Inferior parietal cortex (tissue), 1 donor: ENCODE results near the gene PLEKHM1.
"Not testable (repeated sequence)": the region's sequence is repeated elsewhere in the genome, so short reads cannot be mapped to it uniquely, and the experiment has no call there.

Experiments used
- DNase-seq: peaks from one replicate; pipeline ENCODE4 v3.0.0-alpha.2; 2016; ENCODE audit errors: extremely low spot score

Gene PLEKHM1

DNA sequence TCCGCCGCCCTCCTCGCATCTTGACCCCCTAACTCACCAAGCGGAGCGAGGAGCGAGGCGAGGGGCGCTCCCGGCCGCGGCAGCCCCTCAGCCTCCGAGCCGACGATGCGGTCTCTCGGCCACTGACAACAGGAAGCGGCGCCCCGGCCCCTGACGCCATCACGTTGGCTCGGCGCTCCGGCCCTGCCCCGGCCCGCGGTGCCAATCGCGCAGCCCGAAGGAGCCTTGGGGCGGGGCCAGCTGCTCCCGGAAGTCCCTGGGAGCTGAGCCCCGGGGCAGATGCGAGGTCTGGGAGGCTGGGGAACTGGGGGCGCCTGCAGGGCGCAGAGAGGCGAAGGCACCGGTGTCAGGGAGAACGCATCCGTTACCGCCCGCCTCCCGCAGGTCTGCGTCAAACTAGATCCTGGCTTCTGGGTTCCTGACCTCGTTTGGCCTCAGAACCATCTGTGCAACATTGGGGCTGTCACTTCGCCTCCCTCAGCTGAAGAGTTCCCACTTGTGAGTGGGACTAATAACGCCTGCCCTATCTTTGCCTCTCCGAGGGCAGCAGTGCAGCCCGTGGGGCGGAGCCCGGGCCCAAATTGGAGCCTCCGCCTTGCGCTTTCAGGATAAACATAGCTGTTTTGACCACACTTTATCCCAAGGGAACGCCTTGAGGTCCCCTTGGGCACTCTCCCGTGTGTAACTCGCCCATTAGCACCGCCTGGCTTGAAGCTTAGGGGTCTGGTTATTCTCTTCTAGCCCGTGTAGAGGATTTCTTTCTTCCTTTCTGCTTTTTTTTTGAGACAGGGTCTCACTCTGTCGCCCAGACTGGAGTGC, at the start of gene PLEKHM1:
Gene PLEKHM1, minus strand, starts transcription at position 107 of the 819 bp plus-strand sequence. CDS start 8,237 bp downstream, outside the sequence.
- DNase-seq = peak; percentile 69

DNA sequence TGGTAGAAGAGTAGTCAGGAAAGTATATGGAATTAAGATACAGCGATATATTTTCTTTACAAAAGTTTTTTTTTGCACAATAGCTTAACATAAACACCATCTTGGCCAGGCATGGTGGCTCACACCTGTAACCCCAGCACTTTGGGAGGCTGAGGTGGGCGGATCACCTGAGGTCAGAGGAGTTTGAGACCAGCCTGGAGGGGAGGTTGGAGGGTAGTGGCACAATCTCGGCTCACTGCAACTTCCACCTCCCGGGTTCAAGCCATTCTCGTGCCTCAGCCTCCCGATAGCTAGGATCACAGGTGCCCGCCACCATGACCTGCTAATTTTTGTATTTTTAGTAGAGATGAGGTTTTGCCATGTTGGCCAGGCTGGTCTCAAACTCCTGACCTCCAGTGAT, 47.6 kb upstream of the PLEKHM1 start:
- not testable (repeated sequence) for DNase-seq

DNA sequence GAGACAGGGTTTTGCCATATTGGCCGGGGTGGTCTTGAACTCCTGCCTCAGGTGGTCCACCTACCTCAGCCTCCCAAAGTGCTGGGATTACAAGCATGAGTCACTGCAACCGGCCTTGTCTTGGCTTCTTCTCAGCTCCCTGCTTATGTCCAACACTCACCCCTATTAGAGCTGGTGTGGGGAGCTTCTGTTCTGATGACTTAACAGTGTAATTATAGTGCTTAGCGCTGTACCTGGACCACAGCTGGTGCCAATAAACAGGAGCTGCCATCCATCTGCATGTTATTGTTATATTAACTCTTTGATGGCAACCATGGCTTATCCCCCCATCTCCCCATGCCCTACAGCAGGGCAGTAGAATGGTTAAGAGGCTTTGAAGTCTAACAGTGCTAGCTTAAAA, 15.6 kb upstream of the PLEKHM1 start:
- not testable (repeated sequence) for DNase-seq

DNA sequence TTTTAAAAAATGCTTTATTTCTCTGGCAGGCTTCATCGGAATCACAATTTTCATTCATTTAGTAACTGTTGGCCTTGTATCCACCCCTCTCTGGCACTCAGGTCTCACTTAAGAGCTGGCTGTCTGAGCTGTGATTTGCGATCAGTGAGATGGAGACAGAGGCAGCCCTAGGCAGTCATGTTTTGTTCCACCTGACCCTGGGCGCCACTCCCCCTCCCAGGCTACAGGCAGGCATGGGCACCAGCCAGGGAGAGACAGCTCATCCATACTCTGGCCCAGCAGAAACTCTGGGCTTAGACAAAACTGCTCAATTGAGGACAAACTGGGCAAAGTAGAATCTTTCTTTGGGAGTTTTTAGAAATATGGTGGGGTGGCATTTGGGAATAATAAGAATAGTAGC, 14.7 kb upstream of the PLEKHM1 start:
- not testable (repeated sequence) for DNase-seq

DNA sequence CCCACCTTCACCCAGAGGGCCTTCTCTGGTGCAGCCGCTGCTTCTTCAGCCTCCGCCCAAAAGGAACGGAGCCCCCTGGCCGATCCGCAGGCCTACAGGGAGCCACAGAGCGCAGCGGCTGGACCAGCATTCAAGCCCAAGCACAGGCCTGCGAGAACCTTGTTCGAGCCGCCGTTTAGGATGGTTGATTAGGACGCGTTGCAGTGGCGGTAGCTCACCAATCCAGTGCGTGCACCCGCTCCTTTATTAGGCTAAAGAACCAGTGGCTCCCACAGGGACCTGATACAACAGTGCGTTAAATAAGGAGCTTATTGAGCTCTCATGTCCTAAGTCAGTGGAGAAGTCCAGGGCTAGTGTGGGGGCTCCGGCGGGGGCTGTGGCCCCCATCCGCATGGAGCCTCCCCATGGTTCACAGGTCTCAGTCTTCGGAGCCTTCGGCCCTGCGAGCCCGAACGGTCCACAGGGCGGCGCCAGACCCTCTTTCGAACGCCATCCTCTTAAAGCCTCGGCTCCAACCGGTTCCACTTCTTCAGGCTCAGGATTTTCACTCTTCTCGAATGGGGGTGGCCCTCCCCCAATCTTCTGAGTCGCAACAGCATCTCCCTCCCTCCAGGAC, 10.7 kb upstream of the PLEKHM1 start:
- DNase-seq = not testable (repeated sequence)

DNA sequence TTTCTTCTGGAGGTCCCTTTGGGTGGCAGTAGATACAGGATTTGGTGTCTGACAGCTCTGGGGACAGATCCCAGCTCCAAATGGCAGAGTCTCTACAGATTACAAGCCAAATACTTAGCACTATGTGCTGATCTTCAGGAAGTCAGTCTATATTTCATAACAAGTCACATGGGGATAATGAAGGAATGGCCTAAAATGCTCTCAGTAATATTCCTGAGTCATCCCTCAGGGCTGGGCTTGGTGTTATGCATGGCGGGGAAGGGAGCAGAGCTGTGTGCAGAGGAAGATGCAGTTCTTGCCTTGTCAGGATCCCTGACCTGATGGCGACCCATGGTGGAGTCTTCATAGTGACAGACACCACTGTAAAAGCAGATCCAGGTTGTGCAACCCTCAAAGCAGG, 10.0 kb upstream of the PLEKHM1 start:
- not testable (repeated sequence) for DNase-seq

DNA sequence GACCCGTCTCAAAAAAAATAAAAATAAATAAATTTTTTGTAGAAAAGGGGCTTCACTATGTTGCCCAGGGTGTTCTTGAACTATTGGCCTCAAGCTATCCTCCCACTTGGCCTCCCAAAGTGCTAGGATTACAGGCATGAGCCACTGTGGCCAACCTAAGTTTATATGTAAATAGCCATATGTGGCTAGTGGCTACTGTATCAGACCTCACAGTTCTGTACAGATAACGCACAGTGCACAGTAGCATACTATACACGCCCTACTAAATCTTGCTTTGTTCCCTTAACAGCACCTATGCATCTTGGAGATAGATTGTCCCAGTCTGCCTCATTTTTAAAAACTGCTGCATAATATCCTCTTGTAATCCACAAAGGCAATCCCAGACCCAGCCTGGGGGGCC, 8.7 kb upstream of the PLEKHM1 start:
- not testable (repeated sequence) for DNase-seq

DNA sequence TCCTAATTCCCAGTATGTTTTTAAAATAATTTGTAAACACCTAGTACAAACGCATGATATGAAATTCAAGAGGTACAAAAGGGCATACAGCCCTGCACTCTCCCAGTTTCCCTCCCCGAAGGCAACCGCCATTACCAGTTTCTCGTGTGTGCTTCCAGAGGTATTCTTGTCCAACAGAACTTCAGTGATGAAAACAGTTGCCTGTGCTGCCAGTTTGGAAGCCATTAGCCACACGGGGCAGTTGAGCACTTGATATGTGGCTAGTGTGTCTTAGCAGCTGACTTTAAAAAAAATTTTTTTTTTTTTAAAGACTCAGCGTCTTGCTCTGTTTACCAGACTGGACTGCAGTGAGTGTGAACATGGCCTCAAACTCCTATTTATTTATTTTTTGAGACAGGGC, 7.9 kb upstream of the PLEKHM1 start:
- DNase-seq = not testable (repeated sequence)

DNA sequence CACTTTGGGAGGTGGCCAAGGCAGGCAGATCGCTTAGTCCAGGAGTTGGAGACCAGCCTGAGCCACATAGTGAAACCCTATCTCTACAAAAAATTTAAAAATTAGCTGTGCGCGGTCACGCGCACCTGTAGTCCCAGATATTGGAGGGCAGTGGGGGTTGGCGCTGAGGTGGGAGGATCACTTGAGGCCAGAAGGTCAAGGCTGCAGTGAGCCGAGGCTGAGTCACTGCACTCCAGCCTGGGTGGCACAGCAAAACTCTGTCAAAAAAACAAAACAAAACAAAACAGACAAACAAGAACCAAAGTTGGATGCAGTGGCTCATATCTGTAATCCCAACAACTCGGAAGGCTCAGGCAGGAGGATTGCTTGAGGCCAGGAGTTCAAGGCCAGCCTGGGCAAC, 6.9 kb upstream of the PLEKHM1 start:
- DNase-seq = not testable (repeated sequence)

DNA sequence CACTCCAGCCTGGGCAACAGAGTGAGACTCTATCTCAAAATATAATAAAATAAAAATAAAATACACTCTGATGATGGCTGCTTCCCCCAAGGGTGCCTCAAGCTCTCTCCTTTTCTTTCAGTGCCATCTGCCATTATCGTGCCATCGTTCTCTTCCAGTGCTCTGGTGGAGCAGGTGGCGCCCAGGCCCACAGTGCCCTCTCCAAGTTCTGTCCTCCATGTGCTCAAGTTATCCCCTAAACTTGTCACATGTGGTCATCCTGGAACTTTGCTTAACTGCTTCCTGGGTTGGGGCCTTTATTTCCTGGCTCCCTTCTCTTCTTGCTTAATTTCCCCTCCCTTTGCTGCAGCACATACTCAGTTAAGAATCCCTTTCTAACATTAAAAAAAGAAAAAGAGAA, 6.0 kb upstream of the PLEKHM1 start:
- not testable (repeated sequence) for DNase-seq

DNA sequence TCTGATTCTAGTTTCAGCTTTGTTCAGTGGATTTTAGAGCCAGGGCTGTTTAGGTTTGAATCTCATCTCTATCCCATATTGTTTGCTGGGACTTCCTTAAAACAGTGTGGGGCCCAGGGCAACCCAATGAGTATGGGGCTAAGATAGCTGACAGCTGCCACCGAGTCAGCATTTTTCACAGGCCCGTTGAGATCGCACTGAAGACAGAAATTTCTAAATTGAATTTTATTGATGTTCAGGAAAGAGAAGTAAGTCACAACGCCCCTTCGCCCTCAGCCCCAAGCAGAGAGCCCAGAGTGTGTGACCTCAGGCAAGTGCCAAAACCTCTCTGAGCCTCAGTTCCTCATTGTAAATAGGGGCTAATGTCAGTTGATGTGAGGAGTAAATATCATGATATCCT, 4.0 kb upstream of the PLEKHM1 start:
- not testable (repeated sequence) for DNase-seq

DNA sequence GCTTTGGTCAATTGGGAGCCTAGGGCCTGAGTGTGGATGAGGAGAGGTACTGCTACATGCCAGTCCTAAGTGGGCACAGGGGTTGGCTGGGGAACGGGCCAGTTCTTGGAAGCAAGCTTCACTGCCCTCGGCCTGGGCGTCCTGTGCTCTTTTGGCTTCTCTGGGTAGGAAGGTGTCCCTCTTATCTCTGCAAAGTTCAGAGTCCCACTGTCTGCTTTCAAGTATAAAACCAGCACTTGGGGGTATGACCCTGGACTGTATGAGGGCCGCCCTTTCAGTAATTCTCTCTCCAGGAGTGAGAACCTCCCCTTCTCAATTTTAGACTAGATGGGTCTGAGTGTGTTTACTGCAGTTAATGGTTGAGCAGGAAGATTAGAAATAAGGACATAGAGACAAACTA, 1.6 kb upstream of the PLEKHM1 start:
- DNase-seq = not testable (repeated sequence)

DNA sequence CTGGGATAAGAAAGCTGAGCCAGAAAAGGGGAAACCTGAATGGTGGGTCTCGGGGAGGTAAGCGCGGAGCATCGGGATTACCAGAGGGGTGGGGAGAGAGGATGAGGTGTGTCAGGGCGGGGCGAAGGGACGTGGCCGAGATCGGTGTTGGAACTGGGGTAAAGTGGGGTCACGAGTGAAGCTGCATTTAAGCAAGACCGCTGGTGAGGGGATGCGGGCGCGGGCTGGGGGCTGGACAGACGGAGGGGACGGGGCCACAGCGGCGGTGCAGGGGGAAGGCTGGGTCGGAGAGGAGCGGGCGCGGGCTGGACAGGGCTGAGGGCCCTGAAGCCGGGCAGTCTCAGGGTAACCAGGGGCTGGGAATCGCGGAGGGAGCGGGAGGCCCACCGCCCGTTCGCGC, 323 bp downstream of the PLEKHM1 start:
- not testable (repeated sequence) for DNase-seq

DNA sequence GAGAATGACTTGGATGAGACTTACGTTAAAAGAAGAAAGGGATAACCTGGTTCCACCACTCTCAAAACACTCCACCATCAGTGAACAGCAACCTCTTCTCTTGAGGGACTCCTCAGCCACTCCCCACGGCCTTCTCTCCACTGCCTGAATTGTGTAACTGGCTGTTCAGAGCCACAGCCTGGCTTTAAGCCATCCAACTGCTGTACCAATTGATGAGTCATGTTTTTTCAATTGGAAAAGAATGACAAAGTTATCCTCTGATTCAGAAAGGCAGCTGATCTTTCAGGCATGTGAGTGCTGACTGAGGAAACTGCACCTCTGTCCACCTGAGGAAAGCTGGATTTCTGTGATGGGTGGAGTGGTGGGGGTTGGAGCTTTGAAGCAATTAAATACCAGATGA, 2.8 kb downstream of the PLEKHM1 start:
- peak; percentile 79 for DNase-seq

DNA sequence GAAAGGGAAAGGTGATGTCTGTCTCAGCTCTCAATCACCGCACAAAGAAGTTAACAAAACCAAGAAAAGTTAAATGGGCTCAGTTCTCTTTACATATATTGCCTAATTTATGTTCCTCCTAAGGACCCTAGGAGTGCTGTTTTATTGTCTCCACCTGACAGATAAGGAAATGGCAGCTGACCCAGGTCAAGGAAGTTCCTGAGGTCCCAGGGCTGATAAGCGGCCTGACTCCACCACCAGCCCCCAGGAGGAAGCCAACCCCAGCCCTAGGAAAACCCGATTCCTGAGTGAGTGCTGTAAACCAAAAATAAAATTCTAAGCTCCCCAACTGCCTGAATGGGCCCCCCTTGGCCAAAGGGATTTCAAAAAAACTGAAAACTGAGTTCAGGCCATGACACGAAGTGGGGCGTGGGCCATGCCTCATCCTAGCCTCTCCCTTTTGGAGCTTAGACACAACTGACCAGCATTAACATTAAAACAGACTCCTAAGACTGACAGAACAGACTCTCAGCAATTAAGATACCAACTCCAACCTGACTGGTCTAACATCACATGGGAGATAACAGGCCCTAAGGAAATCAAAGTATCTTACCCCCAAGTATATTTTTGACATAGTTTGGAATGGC, 6.8 kb downstream of the PLEKHM1 start:
- not testable (repeated sequence) for DNase-seq

DNA sequence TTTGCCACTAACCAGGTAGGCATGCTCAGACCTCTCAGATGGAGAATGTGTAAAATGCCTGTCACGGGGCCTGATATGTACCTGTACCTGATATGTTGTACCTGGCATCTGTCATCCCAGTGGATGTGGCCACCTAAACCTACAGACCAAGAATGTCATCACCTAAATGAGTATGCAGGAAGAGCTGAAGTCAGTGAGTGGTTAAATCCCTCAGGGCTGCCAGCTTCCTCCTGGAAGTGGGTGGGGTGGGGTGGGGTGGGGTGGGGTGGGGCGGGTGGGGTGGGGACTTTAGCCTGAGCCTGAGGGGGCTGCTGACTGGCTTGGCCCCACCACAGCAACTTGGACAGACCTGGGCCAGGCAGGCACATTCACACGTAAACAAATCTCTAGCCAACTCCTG, 7.3 kb downstream of the PLEKHM1 start:
- not testable (repeated sequence) for DNase-seq

DNA sequence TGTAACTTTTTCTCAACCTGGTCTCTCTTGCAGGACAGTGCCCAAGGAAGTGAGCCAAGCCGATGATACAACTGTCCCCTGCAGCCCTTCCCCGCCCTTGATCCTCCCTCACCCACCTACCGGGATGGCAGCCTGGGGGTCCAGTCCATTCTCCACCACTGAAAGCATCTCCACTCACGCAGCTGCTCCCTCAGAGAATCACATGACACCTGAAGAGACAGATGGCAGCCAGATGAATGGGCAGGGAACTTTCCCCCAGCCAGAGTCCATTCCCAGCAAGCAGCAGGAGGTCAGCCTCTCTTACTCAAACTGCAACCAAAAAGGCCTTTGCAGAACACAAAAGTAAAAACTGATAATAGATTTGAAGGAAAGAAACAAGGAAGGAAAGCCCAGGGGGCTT, 8.2 kb downstream of the PLEKHM1 start:
- DNase-seq = not testable (repeated sequence)

DNA sequence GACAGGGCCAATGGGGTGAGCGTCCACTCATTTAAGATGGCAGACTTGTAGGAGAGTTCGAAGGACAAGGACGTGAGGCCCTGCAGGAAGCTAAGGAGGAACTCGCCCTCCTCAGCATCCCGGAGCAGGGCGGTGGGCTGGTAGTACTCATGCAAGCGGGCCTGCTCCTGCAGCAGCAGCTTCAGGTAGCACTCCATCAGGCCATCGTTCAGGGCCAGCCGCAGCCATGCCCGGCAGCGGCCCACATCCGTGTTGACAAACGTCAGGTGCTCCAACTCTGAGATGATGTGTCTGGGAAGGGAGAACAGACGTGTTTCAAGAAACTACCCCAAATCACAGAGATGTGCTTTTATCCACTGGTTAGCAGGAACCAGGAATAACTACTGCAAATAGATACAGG, 15.1 kb downstream of the PLEKHM1 start:
- not testable (repeated sequence) for DNase-seq

DNA sequence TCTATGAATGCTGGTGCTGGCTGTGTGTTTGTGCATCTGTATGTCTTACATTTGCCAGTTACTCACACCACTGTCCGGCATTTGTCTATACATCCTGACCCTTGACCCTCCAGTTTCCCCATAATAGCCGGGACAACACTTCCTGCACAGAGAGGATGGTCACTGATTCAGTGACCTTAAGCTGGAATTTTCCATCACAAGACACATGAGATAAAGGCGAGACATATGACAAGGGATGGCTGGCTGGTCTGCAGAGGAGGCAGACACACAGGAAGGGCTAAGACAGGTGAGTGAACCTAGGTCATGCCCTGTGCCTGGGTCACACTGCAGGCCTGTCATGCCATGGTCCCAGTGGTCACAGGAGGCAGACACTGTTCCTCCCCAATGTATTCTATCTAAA, 18.3 kb downstream of the PLEKHM1 start:
- DNase-seq = not testable (repeated sequence)

DNA sequence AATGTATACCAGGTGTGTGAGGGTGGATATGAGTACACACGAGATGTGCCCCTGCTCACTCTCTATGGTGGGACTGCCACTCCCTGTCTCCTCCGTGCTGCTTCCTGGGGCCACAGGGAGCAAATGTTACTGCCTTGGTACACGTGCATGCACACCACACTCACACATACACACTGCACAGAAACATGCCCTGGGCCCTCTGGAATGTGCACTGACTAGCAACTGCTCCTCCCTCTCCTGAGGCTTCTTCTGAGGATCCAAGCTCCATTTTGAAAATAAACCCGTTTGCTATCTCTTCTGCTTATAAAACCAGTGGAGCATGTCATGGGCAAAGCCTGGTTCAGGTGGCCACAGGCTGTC, 21.3 kb downstream of the PLEKHM1 start:
- not testable (repeated sequence) for DNase-seq

DNA sequence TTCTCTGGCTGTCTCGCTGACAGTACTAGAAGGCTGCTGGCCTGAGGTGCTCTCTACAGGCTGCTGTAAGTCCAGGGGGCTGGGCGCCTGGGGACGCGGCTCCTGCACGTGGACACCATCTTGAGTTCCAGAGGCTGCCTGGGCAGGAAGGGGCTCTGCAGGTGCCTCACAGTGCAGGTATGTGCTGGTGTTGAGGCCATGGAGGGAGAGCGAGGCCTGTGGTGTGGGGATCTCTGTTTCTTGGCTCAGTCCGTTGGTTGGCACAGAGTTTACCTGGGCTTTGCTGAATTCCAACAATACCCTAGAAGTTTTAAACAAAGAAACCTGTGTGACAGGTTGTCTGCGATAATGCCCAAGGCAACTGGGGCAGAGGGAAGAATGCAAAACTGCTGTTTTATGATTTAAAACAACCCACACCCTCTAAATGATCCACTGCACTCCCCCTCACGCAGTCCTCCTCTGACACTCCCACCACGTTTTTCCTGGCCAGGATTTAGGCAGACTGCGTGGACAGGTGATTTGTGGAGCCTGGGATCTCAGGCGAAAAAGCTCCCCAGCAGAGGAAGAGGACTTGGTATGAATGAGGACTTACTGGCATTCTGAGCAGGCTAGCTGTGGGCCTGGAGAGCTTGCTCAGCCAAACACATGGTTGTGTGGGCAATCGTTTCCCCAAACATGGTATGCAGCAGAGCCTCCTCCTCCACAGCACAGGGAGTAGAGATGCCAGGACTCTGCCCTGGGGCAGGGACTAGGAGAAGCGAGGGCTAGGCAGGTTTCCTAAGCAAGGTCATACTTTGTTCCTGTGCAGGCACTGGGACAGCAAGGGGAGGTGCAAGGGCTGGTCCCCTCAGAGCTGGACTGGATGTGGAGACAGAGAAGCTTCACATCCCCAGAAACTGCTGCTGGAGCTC, 22.0 kb downstream of the PLEKHM1 start:
- not testable (repeated sequence) for DNase-seq
